IPS-NIHi11 (cell line): Measurements from ENCODE around the gene CCDC157.
A peak's percentile ranks its signal among the peaks of the same experiment; 100 is the strongest.
"Not testable (repeated sequence)": the region's sequence is repeated elsewhere in the genome, so short reads cannot be mapped to it uniquely, and the experiment has no call there.

ENCODE experiments used
- DNase-seq: peaks from one replicate; pipeline ENCODE4 v3.0.0; 2012; ENCODE audit warnings: mixed read lengths, low spot score

Gene CCDC157

GRCh38 chr22:30325724-30326254, 31.0 kb upstream of the CCDC157 start:
- DNase-seq: no peak

- DNase-seq: peak; percentile 62
These were observed 30.5 kb upstream of the CCDC157 start for GRCh38 chr22:30326255-30326705.

- DNase-seq: peak; percentile 100
These were observed 30.0 kb upstream of the CCDC157 start, which contains the start of gene TBC1D10A for GRCh38 chr22:30326706-30327362. Gene TBC1D10A (minus strand): TSS chr22:30326941. CDS start chr22:30326881, 60 bp downstream.

- DNase-seq: peak; percentile 58
These were observed 28.9 kb upstream of the CCDC157 start for GRCh38 chr22:30327864-30328345.

- no peak for DNase-seq
These were observed 28.2 kb upstream of the CCDC157 start for GRCh38 chr22:30328466-30329049.

- DNase-seq: no peak
These were observed 24.3 kb upstream of the CCDC157 start for GRCh38 chr22:30332551-30332950.

GRCh38 chr22:30332994-30333706, 23.7 kb upstream of the CCDC157 start:
- no peak for DNase-seq

- no peak for DNase-seq
These were observed 23.1 kb upstream of the CCDC157 start for GRCh38 chr22:30333707-30334087.

GRCh38 chr22:30334646-30335045, 22.2 kb upstream of the CCDC157 start:
- no peak for DNase-seq

GRCh38 chr22:30335236-30335635, 21.6 kb upstream of the CCDC157 start:
- no peak for DNase-seq

- no peak for DNase-seq
These were observed 19.9 kb upstream of the CCDC157 start for GRCh38 chr22:30336752-30337460.

- no peak for DNase-seq
These were observed 19.4 kb upstream of the CCDC157 start for GRCh38 chr22:30337461-30337778.

GRCh38 chr22:30338341-30338740, 18.5 kb upstream of the CCDC157 start:
- not testable (repeated sequence) for DNase-seq

- DNase-seq: no peak
These were observed 18.0 kb upstream of the CCDC157 start for GRCh38 chr22:30338802-30339201.

- DNase-seq: no peak
These were observed 15.7 kb upstream of the CCDC157 start for GRCh38 chr22:30340911-30341685.

GRCh38 chr22:30344447-30345200, 12.2 kb upstream of the CCDC157 start:
- no peak for DNase-seq

- DNase-seq: no peak
These were observed 9.4 kb upstream of the CCDC157 start for GRCh38 chr22:30347255-30347892.

- no peak for DNase-seq
These were observed 8.4 kb upstream of the CCDC157 start for GRCh38 chr22:30348404-30348803.

- DNase-seq: no peak
These were observed 8.0 kb upstream of the CCDC157 start for GRCh38 chr22:30348809-30349208.

- no peak for DNase-seq
These were observed 5.6 kb upstream of the CCDC157 start for GRCh38 chr22:30351226-30351625.
